Loucy (cell line): Measurements from ENCODE around the gene LRRC18.

Experiments
- EZH2phosphoT487 ChIP-seq: fragments of 200-600 bp; IDR thresholded peaks from 2 replicates; pipeline ENCODE4 v1.6.1; 2018; ENCODE audit warnings: antibody characterized with exemption, mild to moderate bottlenecking, moderate library complexity, borderline replicate concordance
- TF ChIP-seq, protein P1 (sequence below): fragments of 200-600 bp; sonication (generic); conservative IDR thresholded peaks from 2 replicates; pipeline ENCODE4 v1.5.1; 2014; ENCODE audit warnings: mild to moderate bottlenecking, antibody characterized with exemption, low read length

DNA sequence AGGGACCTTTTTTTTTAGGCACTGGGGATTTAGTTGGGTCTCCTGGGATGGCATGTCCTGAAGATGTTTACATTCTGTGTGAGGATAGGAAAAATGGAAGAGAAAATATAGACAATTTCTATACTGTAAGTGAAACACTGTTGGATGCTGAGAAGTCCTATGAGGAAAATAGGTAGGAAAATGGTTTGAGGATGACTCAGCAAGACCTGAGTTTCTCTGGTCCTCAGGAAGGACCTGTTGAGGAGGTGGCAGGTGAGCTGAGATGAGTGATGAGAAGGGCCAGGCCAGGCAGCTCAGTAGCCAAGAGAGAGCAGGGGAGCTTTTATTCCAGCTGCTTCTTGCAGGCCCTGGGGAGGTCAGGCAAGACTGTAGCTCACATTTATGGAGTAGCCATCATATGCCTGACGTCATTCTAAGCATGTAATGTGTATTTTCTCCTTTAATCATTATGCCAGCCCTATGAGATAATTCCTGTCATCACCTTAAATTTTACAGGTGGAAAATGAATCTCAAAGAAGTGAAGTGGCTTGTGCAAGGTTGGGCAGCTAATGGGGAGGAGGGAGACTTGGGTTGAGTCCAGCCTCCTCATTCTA lies 19.1 kb upstream of the LRRC18 start:
- TF ChIP-seq, protein P1, sequence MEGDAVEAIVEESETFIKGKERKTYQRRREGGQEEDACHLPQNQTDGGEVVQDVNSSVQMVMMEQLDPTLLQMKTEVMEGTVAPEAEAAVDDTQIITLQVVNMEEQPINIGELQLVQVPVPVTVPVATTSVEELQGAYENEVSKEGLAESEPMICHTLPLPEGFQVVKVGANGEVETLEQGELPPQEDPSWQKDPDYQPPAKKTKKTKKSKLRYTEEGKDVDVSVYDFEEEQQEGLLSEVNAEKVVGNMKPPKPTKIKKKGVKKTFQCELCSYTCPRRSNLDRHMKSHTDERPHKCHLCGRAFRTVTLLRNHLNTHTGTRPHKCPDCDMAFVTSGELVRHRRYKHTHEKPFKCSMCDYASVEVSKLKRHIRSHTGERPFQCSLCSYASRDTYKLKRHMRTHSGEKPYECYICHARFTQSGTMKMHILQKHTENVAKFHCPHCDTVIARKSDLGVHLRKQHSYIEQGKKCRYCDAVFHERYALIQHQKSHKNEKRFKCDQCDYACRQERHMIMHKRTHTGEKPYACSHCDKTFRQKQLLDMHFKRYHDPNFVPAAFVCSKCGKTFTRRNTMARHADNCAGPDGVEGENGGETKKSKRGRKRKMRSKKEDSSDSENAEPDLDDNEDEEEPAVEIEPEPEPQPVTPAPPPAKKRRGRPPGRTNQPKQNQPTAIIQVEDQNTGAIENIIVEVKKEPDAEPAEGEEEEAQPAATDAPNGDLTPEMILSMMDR, result no peak
- no peak for TF ChIP-seq EZH2phosphoT487
